ENCODE data around the gene ADARB2.
"Not testable (repeated sequence)": the region's sequence is repeated elsewhere in the genome, so short reads cannot be mapped to it uniquely, and the experiment has no call there.

The ADARB2 gene

GRCh38 chr10:1737222-1738061 lies at the start of gene ADARB2:
Gene ADARB2, minus strand, starts transcription at chr10:1737525.
- DNase-seq (ENCODE audit: low read depth), result no peak

GRCh38 chr10:1785835-1786234 lies 48.5 kb upstream of the ADARB2 start:
- no peak for DNase-seq (ENCODE audit: low read depth)

- no peak for DNase-seq (ENCODE audit: low read depth)
Measured at GRCh38 chr10:1782841-1783240, 45.5 kb upstream of the ADARB2 start.

- no peak for DNase-seq (ENCODE audit: low read depth)
Measured at GRCh38 chr10:1779796-1780195, 42.5 kb upstream of the ADARB2 start.

- no peak for DNase-seq (ENCODE audit: low read depth)
Measured at GRCh38 chr10:1778375-1778969, 41.1 kb upstream of the ADARB2 start.

- no peak for DNase-seq (ENCODE audit: low read depth)
Measured at GRCh38 chr10:1776127-1776662, 38.9 kb upstream of the ADARB2 start.

GRCh38 chr10:1774796-1775195 lies 37.5 kb upstream of the ADARB2 start:
- no peak for DNase-seq (ENCODE audit: low read depth)

GRCh38 chr10:1773204-1773603 lies 35.9 kb upstream of the ADARB2 start:
- not testable (repeated sequence) for DNase-seq (ENCODE audit: low read depth)

GRCh38 chr10:1766049-1766448 lies 28.7 kb upstream of the ADARB2 start:
- DNase-seq (ENCODE audit: low read depth), result no peak

GRCh38 chr10:1762076-1762475 lies 24.8 kb upstream of the ADARB2 start:
- DNase-seq (ENCODE audit: low read depth), result no peak

- DNase-seq (ENCODE audit: low read depth), result no peak
Measured at GRCh38 chr10:1754506-1755153, 17.3 kb upstream of the ADARB2 start.

- no peak for DNase-seq (ENCODE audit: low read depth)
Measured at GRCh38 chr10:1752153-1752552, 14.8 kb upstream of the ADARB2 start.

GRCh38 chr10:1747590-1748157 lies 10.3 kb upstream of the ADARB2 start:
- DNase-seq (ENCODE audit: low read depth), result no peak

GRCh38 chr10:1746796-1747195 lies 9.5 kb upstream of the ADARB2 start:
- DNase-seq (ENCODE audit: low read depth), result no peak

GRCh38 chr10:1745780-1746456 lies 8.6 kb upstream of the ADARB2 start:
- DNase-seq (ENCODE audit: low read depth), result no peak

- DNase-seq (ENCODE audit: low read depth), result no peak
Measured at GRCh38 chr10:1744524-1744923, 7.2 kb upstream of the ADARB2 start.

GRCh38 chr10:1743141-1743540 lies 5.8 kb upstream of the ADARB2 start:
- DNase-seq (ENCODE audit: low read depth), result no peak

GRCh38 chr10:1741450-1741849 lies 4.1 kb upstream of the ADARB2 start:
- DNase-seq (ENCODE audit: low read depth), result no peak

GRCh38 chr10:1739751-1740150 lies 2.4 kb upstream of the ADARB2 start:
- no peak for DNase-seq (ENCODE audit: low read depth)

- no peak for DNase-seq (ENCODE audit: low read depth)
Measured at GRCh38 chr10:1738950-1739349, 1.6 kb upstream of the ADARB2 start.

- DNase-seq (ENCODE audit: low read depth), result no peak
Measured at GRCh38 chr10:1736972-1737221, 428 bp downstream of the ADARB2 start.

All from activated gamma-delta T cell treated with anti-CD3 and anti-CD28 coated beads, Interleukin-2, amount 50 U/mL, for 16 hours (primary cell).